ENCODE data around the gene MAPKAPK3.
A peak's percentile ranks its signal among the peaks of the same experiment; 100 is the strongest.

The MAPKAPK3 gene

GRCh38 chr3:50580683-50581458, 36.1 kb upstream of the MAPKAPK3 start:
- CTCF ChIA-PET = interaction anchor here (0.7 to 16.2 kb wide), 8 partner anchors 9 to 144 kb away, joined by 3 to 419 read pairs (median 4); partner anchors contain the start of genes CISH and MAPKAPK3
- DNase-seq (ENCODE audit: extremely low spot score) = no peak
- POLR2A ChIA-PET = no interaction called here
- no peak for TF ChIP-seq CTCF (IDR thresholded peaks at IDR 0.05; ENCODE audit: control extremely low read depth, extremely low read depth, low read depth, missing control alignments)

- POLR2A ChIA-PET = no interaction called here
These were observed 35.5 kb upstream of the MAPKAPK3 start for GRCh38 chr3:50581459-50581842.

GRCh38 chr3:50582083-50582482, 34.9 kb upstream of the MAPKAPK3 start:
- ChIA-PET CTCF (interaction anchor here (1.2 to 16.2 kb wide), 3 partner anchors 10 to 33 kb away, joined by 3 to 419 read pairs (median 19); partner anchors contain the start of genes CISH and MAPKAPK3), POLR2A (no interaction called here)
- no peak for TF ChIP-seq CTCF (IDR thresholded peaks at IDR 0.05; ENCODE audit: control extremely low read depth, extremely low read depth, low read depth, missing control alignments)
- DNase-seq (ENCODE audit: extremely low spot score) = no peak

More at GRCh38 chr3:50581459-50581842, 35.5 kb upstream of the MAPKAPK3 start:
- CTCF ChIA-PET = interaction anchor here (0.7 to 16.2 kb wide), 8 partner anchors 8 to 145 kb away, joined by 3 to 419 read pairs (median 4); partner anchors contain the start of genes CISH and MAPKAPK3
- no peak for DNase-seq (ENCODE audit: extremely low spot score)
- no peak for TF ChIP-seq CTCF (IDR thresholded peaks at IDR 0.05; ENCODE audit: control extremely low read depth, extremely low read depth, low read depth, missing control alignments)

GRCh38 chr3:50583897-50584296, 33.1 kb upstream of the MAPKAPK3 start:
- no peak for TF ChIP-seq CTCF (IDR thresholded peaks at IDR 0.05; ENCODE audit: control extremely low read depth, extremely low read depth, low read depth, missing control alignments)
- no peak for DNase-seq (ENCODE audit: extremely low spot score)
- POLR2A ChIA-PET = no interaction called here
- CTCF ChIA-PET = interaction anchor here (3.4 to 16.2 kb wide), 2 partner anchors 12 to 31 kb away, joined by 19 to 419 read pairs; partner anchors contain the start of genes CISH and MAPKAPK3

- DNase-seq (ENCODE audit: extremely low spot score) = no peak
- ChIA-PET CTCF (interaction anchor here (3.4 to 16.2 kb wide), 2 partner anchors 12 to 31 kb away, joined by 19 to 419 read pairs; partner anchors contain the start of genes CISH and MAPKAPK3), POLR2A (no interaction called here)
- TF ChIP-seq CTCF (IDR thresholded peaks at IDR 0.05; ENCODE audit: control extremely low read depth, extremely low read depth, low read depth, missing control alignments) = no peak
These were observed 32.6 kb upstream of the MAPKAPK3 start for GRCh38 chr3:50584391-50584790.

- CTCF ChIA-PET = interaction anchor here (1.1 to 11.1 kb wide), 7 partner anchors 9 to 804 kb away, joined by 3 to 266 read pairs (median 18); partner anchors contain the start of genes CISH, HEMK1 and MAPKAPK3
- POLR2A ChIA-PET = interaction anchor here (0.9 kb wide), 1 partner anchor 1950 kb away, joined by 5 read pairs; the partner anchor contains the start of gene UQCC5
- no peak for TF ChIP-seq CTCF (IDR thresholded peaks at IDR 0.05; ENCODE audit: control extremely low read depth, extremely low read depth, low read depth, missing control alignments)
- peak; percentile 66 for DNase-seq (ENCODE audit: extremely low spot score)
These were observed 30.8 kb upstream of the MAPKAPK3 start for GRCh38 chr3:50585919-50586762.
